GM12865 (cell line): ENCODE data around the gene LRRC8B.

Source experiments
- DNase-seq: peaks from one replicate; pipeline ENCODE4 v3.0.0; 2010; ENCODE audit warnings: low read depth
- H3K4me3 ChIP-seq: 2 replicates; pipeline ENCODE4 v1.5.1; 2011; ENCODE audit warnings: mild to moderate bottlenecking, low read depth, low read length, control low read depth
- TF ChIP-seq, protein P1 (sequence below): IDR thresholded peaks from 2 replicates; pipeline ENCODE4 v1.5.1; 2011; ENCODE audit warnings: low read length, control low read depth, low read depth, inconsistent platforms; ENCODE audit not compliant: insufficient read depth; ENCODE audit errors: missing control alignments

LRRC8B gene

DNA sequence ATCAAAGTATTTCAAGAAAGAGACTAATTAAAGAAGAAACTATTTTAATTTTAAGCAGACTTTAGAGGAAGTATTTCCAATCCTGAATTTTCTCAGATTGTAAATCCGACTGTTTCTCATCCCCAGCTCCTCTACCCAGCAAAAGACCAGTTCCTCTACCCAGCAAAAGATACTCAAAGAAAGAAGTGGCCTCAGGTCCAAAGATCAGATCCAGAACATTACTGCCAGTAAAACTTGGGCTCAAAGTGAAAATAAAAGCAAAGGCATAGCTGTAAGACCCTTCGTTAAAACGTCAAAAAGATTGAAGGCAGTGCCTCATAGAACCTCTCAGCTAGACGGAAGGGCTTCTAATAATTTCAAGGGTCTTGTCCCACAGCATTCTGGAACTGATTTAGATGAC lies 50.0 kb downstream of the LRRC8B start:
- DNase-seq = no peak
- no peak overlapping the region for H3K4me3 ChIP-seq
- TF ChIP-seq, protein P1, sequence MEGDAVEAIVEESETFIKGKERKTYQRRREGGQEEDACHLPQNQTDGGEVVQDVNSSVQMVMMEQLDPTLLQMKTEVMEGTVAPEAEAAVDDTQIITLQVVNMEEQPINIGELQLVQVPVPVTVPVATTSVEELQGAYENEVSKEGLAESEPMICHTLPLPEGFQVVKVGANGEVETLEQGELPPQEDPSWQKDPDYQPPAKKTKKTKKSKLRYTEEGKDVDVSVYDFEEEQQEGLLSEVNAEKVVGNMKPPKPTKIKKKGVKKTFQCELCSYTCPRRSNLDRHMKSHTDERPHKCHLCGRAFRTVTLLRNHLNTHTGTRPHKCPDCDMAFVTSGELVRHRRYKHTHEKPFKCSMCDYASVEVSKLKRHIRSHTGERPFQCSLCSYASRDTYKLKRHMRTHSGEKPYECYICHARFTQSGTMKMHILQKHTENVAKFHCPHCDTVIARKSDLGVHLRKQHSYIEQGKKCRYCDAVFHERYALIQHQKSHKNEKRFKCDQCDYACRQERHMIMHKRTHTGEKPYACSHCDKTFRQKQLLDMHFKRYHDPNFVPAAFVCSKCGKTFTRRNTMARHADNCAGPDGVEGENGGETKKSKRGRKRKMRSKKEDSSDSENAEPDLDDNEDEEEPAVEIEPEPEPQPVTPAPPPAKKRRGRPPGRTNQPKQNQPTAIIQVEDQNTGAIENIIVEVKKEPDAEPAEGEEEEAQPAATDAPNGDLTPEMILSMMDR = no peak

DNA sequence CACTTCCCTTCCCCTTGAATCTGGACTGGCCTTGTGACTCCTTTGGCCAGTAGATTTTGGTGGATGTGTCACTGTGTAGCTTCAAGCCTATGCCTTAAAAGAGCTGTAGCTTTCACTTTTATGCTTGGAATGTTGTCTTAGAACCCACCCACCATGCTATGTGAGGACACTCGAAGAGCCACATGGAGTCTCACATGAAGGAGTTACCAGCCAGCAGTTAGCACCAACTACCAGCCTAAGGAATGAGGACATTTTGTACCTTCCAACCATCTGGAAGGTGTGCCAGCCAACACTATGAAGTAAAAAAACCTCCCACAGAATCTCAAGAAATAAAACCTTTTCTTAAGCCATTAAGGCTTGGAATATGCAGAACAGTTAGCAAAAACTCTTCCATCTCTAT lies 50.6 kb downstream of the LRRC8B start:
- DNase-seq = no peak
- TF ChIP-seq, protein P1 = no peak
- H3K4me3 ChIP-seq = no peak overlapping the region

DNA sequence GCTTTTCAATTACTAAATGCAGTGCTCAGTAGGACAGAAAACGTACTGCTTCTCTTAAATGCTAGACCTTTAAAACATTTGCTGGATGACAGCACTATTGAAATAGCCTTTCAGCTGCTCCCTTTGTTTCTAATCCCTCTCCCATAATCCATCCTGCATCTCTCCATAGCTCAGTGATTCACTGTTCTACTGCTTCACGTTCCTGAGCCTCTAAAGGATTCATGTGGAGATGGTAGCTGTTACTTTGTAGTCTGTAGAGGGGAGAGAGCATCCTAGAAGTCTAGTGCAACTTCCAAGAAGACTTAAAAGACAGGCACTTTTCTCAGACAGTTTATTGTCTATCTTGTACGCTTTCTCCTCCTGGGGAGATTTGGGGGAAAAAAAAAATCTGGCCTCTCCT lies 51.4 kb downstream of the LRRC8B start:
- H3K4me3 ChIP-seq = no peak overlapping the region
- DNase-seq = no peak
- TF ChIP-seq, protein P1 = no peak

DNA sequence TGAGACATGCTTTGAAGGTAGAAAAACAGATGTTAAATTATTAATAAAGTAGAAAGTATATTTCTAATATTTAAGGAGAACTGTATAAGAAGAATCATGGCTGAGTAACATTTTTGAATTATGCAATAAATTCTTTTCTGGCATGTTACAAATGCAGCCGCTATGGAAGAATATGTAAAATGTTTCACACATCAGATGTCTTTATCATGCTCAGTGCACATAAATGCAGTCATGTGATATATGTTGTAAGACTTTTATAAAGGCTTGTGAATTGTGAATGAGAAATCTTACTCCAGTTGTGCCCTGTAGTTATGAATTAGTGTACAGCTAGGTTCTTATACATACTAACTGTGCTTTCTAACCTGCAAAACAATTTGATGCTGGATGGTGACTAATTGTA lies 53.5 kb downstream of the LRRC8B start:
- DNase-seq = no peak
- TF ChIP-seq, protein P1 = no peak
- H3K4me3 ChIP-seq = no peak overlapping the region

DNA sequence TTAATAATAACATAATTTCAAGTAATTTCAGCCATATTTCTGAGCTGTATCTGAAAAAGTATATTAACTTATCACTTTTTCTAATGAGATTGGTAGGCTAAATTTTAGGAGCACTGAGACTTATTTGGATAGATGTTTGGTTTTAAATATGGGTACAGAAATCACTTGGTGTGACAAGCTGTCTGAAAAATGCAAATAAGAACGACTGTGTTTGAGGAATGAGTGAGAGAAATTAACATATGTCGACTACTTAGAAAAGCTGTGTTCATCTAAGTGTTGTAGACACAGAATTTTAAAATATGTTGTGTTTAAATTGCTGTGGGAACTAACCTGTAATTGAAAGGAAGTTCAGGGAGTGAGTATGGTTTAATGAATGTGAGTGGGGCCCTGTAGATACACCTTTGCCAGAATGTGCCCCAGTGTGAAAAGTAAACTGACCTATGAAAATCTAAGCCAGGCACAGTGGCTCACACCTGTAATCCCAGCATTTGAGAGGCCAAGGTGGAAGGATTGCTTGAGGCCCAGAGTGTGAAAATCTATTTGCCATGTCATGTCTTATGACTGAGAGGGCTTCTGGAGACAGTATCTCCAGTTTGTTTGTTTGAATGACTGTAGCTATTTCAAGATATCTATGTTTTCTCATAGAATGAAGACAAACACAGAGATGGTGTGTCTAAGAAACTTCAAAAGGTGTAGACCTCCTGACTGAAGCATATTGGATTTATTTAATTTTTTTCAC lies 54.5 kb downstream of the LRRC8B start:
- TF ChIP-seq, protein P1 = no peak
- H3K4me3 ChIP-seq = no peak overlapping the region
- no peak for DNase-seq

DNA sequence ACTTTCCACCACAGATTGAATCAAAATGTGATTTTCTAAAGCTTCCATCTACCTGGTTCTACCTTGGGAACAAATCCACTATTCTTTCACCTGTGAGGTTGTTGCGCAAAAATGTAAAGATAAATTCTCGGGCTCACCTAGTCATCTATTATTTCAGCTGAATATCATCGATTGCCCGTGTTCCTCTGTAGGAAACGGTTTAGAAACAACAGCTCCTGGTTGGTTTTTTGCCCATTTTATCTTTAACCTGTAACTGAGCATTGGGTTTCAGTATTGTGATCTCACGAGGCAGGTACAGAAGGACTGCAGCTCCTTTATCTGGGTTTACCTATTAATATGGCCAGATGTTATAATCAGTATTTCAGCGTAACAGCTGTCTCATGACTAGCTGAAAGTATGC lies 55.4 kb downstream of the LRRC8B start:
- TF ChIP-seq, protein P1 = no peak
- H3K4me3 ChIP-seq = no peak overlapping the region
- DNase-seq = no peak

DNA sequence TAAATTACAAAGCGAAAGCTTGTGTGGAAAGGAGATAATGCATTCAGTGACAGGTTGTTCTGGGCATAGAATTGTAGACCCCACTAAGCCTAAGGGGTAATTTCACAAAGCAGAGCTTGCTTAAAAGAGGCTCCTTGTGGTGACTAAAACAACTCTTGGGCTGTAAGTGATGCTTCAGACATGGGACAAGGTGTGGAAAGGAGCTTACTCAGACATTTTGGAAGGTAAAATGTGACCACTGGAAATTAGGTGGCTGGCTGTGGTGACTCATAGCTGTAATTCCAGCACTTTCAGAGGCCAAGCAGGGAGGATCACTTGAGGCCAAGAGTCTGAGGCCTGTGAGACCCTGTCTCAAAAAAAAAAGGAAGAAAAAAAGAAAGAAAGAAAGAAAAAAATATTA lies 57.2 kb downstream of the LRRC8B start:
- TF ChIP-seq, protein P1 = no peak
- DNase-seq = no peak
- H3K4me3 ChIP-seq = no peak overlapping the region
